ENCODE data around the gene EGFL6.

DNA sequence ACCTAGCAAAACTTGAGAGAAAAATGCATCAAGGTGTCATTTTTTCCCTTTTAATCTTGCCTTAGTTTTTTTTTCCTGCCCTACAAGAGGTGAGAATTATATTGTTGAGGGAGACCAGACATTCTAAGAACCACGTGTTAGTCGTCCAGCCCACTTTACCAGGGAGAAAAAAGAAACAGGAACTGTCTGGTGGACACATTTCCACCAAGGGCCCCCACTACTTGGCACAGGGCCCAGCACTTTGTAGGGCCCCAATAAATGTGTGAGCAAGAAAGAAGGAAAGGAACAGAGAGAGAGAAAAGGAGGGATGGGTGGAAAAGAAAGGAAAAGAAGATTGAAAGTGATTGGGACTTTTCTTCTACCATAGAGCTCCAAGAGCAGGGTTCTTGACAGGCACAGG, 3.9 kb upstream of the EGFL6 start:
- TF ChIP-seq ZNF302 (tag by site-specific recombination; IDR thresholded peaks at IDR 0.05; ENCODE audit: low read depth) (no peak), YY1 (tag by site-specific recombination; IDR thresholded peaks at IDR 0.05) (no peak), ZNF423 (tag by site-specific recombination; IDR thresholded peaks at IDR 0.05) (no peak), ZBTB7A (tag by site-specific recombination; IDR thresholded peaks at IDR 0.05; ENCODE audit: low read depth) (no peak), SP2 (tag by site-specific recombination; IDR thresholded peaks at IDR 0.05) (no peak), KLF7 (tag by site-specific recombination; IDR thresholded peaks at IDR 0.05; ENCODE audit: borderline replicate concordance) (no peak), ZNF140 (tag by site-specific recombination; IDR thresholded peaks at IDR 0.05) (no peak)
- TF ChIP-seq, protein P1, sequence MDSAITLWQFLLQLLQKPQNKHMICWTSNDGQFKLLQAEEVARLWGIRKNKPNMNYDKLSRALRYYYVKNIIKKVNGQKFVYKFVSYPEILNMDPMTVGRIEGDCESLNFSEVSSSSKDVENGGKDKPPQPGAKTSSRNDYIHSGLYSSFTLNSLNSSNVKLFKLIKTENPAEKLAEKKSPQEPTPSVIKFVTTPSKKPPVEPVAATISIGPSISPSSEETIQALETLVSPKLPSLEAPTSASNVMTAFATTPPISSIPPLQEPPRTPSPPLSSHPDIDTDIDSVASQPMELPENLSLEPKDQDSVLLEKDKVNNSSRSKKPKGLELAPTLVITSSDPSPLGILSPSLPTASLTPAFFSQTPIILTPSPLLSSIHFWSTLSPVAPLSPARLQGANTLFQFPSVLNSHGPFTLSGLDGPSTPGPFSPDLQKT (IDR thresholded peaks at IDR 0.05; ENCODE audit: borderline replicate concordance, low read depth, low read length): no peak
- TF ChIP-seq, protein P2, sequence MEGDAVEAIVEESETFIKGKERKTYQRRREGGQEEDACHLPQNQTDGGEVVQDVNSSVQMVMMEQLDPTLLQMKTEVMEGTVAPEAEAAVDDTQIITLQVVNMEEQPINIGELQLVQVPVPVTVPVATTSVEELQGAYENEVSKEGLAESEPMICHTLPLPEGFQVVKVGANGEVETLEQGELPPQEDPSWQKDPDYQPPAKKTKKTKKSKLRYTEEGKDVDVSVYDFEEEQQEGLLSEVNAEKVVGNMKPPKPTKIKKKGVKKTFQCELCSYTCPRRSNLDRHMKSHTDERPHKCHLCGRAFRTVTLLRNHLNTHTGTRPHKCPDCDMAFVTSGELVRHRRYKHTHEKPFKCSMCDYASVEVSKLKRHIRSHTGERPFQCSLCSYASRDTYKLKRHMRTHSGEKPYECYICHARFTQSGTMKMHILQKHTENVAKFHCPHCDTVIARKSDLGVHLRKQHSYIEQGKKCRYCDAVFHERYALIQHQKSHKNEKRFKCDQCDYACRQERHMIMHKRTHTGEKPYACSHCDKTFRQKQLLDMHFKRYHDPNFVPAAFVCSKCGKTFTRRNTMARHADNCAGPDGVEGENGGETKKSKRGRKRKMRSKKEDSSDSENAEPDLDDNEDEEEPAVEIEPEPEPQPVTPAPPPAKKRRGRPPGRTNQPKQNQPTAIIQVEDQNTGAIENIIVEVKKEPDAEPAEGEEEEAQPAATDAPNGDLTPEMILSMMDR (tag by site-specific recombination; IDR thresholded peaks at IDR 0.05): no peak
- TF ChIP-seq, protein P3, sequence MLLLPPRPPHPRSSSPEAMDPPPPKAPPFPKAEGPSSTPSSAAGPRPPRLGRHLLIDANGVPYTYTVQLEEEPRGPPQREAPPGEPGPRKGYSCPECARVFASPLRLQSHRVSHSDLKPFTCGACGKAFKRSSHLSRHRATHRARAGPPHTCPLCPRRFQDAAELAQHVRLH (tag by site-specific recombination; IDR thresholded peaks at IDR 0.05): no peak
- TF ChIP-seq, protein P4, sequence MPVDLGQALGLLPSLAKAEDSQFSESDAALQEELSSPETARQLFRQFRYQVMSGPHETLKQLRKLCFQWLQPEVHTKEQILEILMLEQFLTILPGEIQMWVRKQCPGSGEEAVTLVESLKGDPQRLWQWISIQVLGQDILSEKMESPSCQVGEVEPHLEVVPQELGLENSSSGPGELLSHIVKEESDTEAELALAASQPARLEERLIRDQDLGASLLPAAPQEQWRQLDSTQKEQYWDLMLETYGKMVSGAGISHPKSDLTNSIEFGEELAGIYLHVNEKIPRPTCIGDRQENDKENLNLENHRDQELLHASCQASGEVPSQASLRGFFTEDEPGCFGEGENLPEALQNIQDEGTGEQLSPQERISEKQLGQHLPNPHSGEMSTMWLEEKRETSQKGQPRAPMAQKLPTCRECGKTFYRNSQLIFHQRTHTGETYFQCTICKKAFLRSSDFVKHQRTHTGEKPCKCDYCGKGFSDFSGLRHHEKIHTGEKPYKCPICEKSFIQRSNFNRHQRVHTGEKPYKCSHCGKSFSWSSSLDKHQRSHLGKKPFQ (tag by site-specific recombination; IDR thresholded peaks at IDR 0.05): no peak
- TF ChIP-seq, protein P5, sequence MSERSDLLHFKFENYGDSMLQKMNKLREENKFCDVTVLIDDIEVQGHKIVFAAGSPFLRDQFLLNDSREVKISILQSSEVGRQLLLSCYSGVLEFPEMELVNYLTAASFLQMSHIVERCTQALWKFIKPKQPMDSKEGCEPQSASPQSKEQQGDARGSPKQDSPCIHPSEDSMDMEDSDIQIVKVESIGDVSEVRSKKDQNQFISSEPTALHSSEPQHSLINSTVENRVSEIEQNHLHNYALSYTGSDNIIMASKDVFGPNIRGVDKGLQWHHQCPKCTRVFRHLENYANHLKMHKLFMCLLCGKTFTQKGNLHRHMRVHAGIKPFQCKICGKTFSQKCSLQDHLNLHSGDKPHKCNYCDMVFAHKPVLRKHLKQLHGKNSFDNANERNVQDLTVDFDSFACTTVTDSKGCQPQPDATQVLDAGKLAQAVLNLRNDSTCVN (tag by site-specific recombination; optimal IDR thresholded peaks at IDR 0.05): no peak
